ENCODE results near the gene CCDC54.

DNA sequence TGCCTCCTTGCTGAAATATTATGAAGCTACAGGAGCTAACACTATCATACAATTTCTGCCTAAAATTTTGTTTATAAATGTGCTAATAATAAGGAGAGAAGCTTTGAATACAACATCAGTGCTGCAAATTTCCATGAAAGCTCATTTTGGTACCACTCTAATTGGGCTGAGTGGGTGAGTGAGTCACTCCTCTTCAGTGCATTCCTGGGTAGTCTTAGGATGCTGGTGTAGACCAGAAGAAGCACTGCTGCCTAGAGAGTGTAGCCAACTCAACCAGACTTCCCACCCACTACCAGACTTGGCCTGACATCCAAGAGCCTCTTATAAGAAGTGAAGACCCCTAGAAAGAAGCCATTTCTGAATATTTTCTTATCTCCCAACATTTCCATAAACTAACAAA lies 32.5 kb upstream of the CCDC54 start:
- no peak for TF ChIP-seq POLR2AphosphoS5 (IDR thresholded peaks at IDR 0.05; ENCODE audit: low read depth, low read length)
- no peak for TF ChIP-seq SIN3A (IDR thresholded peaks at IDR 0.05; ENCODE audit: borderline replicate concordance, insufficient read depth, low read length)
